HK-2 (cell line): ENCODE measurements around the gene HTRA3.

Source experiments
- DNase-seq: peaks from one replicate; pipeline ENCODE4 v3.0.0-alpha.2; 2018; ENCODE audit not compliant: unreplicated experiment

HTRA3 gene

GRCh38 chr4:8280158-8280875 is 10.8 kb downstream of the HTRA3 start:
- no peak for DNase-seq

- DNase-seq, result no peak
Observed at GRCh38 chr4:8280876-8281440, 11.4 kb downstream of the HTRA3 start.

- no peak for DNase-seq
Observed at GRCh38 chr4:8281519-8282133, 12.1 kb downstream of the HTRA3 start.

GRCh38 chr4:8282134-8282641 is 12.6 kb downstream of the HTRA3 start:
- no peak for DNase-seq

- DNase-seq, result no peak
Observed at GRCh38 chr4:8282742-8283141, 13.2 kb downstream of the HTRA3 start.

GRCh38 chr4:8283161-8283560 is 13.6 kb downstream of the HTRA3 start:
- DNase-seq, result no peak

- no peak for DNase-seq
Observed at GRCh38 chr4:8283631-8284121, 14.1 kb downstream of the HTRA3 start.

GRCh38 chr4:8284391-8284790 is 14.8 kb downstream of the HTRA3 start:
- no peak for DNase-seq

- DNase-seq, result no peak
Observed at GRCh38 chr4:8285143-8285975, 15.8 kb downstream of the HTRA3 start.

- no peak for DNase-seq
Observed at GRCh38 chr4:8285976-8286718, 16.6 kb downstream of the HTRA3 start.

- no peak for DNase-seq
Observed at GRCh38 chr4:8286719-8287342, 17.3 kb downstream of the HTRA3 start.

GRCh38 chr4:8287343-8288280 is 18.1 kb downstream of the HTRA3 start:
- no peak for DNase-seq

GRCh38 chr4:8289151-8289750 is 19.7 kb downstream of the HTRA3 start:
- DNase-seq, result no peak

- no peak for DNase-seq
Observed at GRCh38 chr4:8289956-8290700, 20.6 kb downstream of the HTRA3 start.

GRCh38 chr4:8290701-8290970 is 21.1 kb downstream of the HTRA3 start:
- DNase-seq, result no peak

GRCh38 chr4:8291036-8291682 is 21.6 kb downstream of the HTRA3 start:
- no peak for DNase-seq

GRCh38 chr4:8291701-8292477 is 22.3 kb downstream of the HTRA3 start:
- DNase-seq, result no peak
